HepG2 (cell line): ENCODE results near the gene NXPE4. TPM values are rescaled to one million over a fixed set of nuclear protein-coding genes. Genes with fewer than 3 reads are reported as not detected.

ENCODE experiments used
- polyA plus RNA-seq, 8 experiments: library from polyadenylated mRNA; depleted of rRNA in 3 of 8; stranded (reverse) in 7 of 8; unstranded in 1 of 8; fragments of >200 nt; fragmentation: Illumina TruSeq in 4 of 8; extraction: Trizol in 4 of 8; gene quantifications; 2 replicates each; pipeline versions ENCODE4 v1.2.1 to v1.2.3, GENCODE V29; 2011 to 2016; ENCODE audit warnings: low read depth in 4 of 8, missing spikeins in 1 of 8, mixed read lengths in 1 of 8; ENCODE audit not compliant: insufficient read depth in 1 of 8
- small RNA-seq, 3 experiments: library from RNA; depleted of rRNA; stranded (forward); fragments of <200 nt; gene quantifications; one replicate each; pipeline ENCODE3, GENCODE V24; 2012; ENCODE audit warnings: low read depth in 2 of 3, low replicate concordance in 1 of 3; ENCODE audit not compliant: insufficient read length in 3 of 3, insufficient read depth in 2 of 3
- total RNA-seq, 5 experiments: library from RNA; depleted of rRNA; stranded (reverse); fragments of >200 nt; fragmentation: Illumina TruSeq; extraction: Trizol; gene quantifications; 2 replicates each; pipeline ENCODE4 v1.2.3, GENCODE V29; 2016; ENCODE audit warnings: low read depth in 1 of 5

The NXPE4 gene
- total and polyA plus RNA-seq, 2 of the 13 experiments (the other 11 are each of a cell fraction or from before 2014, with no cell fraction given), result not detected

Small RNAs within 50 kb of the gene (small RNA-seq; reads per million reads assigned to genes)
- 0 reads per million in 3 experiments for gene RF01210

Other genes with a start within 250 kb of the NXPE4 start
- 7.1 and 9.4 TPM in 2 replicates for gene C11orf71, start 195.3 kb downstream of the NXPE4 start, total RNA-seq (2016; rRNA removed; fragmentation: Illumina TruSeq; extraction: Trizol)
- gene C11orf71, start 195.3 kb downstream of the NXPE4 start, polyA plus RNA-seq (2011; rRNA removed), result 7.8 and 9.4 TPM in 2 replicates
- 30.5 and 52.6 TPM in 2 replicates for gene RBM7, start 195.1 kb downstream of the NXPE4 start, total RNA-seq (2016; rRNA removed; fragmentation: Illumina TruSeq; extraction: Trizol)
- gene RBM7, start 195.1 kb downstream of the NXPE4 start, polyA plus RNA-seq (2011; rRNA removed), result 32.2 and 32.3 TPM in 2 replicates
- gene REXO2, start 156.3 kb downstream of the NXPE4 start, total RNA-seq (2016; rRNA removed; fragmentation: Illumina TruSeq; extraction: Trizol), result 104 and 111 TPM in 2 replicates
- gene REXO2, start 156.3 kb downstream of the NXPE4 start, polyA plus RNA-seq (2011; rRNA removed), result 79.6 and 95.6 TPM in 2 replicates
- gene NXPE1, start 35.9 kb downstream of the NXPE4 start, total RNA-seq (2016; rRNA removed; fragmentation: Illumina TruSeq; extraction: Trizol), result not detected in 2 replicates
- not detected in 2 replicates for gene NXPE1, start 35.9 kb downstream of the NXPE4 start, polyA plus RNA-seq (2011; rRNA removed)
- gene NXPE2, start 82.7 kb upstream of the NXPE4 start, total RNA-seq (2016; rRNA removed; fragmentation: Illumina TruSeq; extraction: Trizol), result not detected in 2 replicates
- not detected in 2 replicates for gene NXPE2, start 82.7 kb upstream of the NXPE4 start, polyA plus RNA-seq (2011; rRNA removed)